HL-60/S4 (cell line): ENCODE measurements around the gene GDAP1L1.

ENCODE experiments used
- in situ Hi-C: fragments of 300-500 bp; cut with MboI; formaldehyde crosslinking; loops from 2 replicates; pipeline ENCODE4 v1.14.3; 2022; ENCODE audit warnings: low sequenced_read_pairs

The GDAP1L1 gene

GRCh38 chr20:44247131-44247571, at the start of gene GDAP1L1:
GDAP1L1 (plus strand) TSS chr20:44247308; CDS start chr20:44247335, 27 bp downstream.
- in situ Hi-C loops: no loop called here

GRCh38 chr20:44198872-44199271, 48.2 kb upstream of the GDAP1L1 start:
- in situ Hi-C loops: no loop called here

GRCh38 chr20:44199877-44200276, 47.2 kb upstream of the GDAP1L1 start:
- in situ Hi-C loops: no loop called here

- in situ Hi-C loops: no loop called here
Observed at GRCh38 chr20:44200371-44200770, 46.7 kb upstream of the GDAP1L1 start.

GRCh38 chr20:44200983-44201382, 46.1 kb upstream of the GDAP1L1 start:
- in situ Hi-C loops: no loop called here

- in situ Hi-C loops: no loop called here
Observed at GRCh38 chr20:44203161-44203560, 43.9 kb upstream of the GDAP1L1 start.

GRCh38 chr20:44204156-44204831, 42.8 kb upstream of the GDAP1L1 start:
- in situ Hi-C loops: no loop called here

GRCh38 chr20:44204832-44205215, 42.3 kb upstream of the GDAP1L1 start:
- in situ Hi-C loops: no loop called here

- in situ Hi-C loops: no loop called here
Observed at GRCh38 chr20:44206132-44206531, 41.0 kb upstream of the GDAP1L1 start.

GRCh38 chr20:44207126-44207723, 39.9 kb upstream of the GDAP1L1 start:
- in situ Hi-C loops: no loop called here

- in situ Hi-C loops: no loop called here
Observed at GRCh38 chr20:44208165-44208564, 38.9 kb upstream of the GDAP1L1 start.

GRCh38 chr20:44208770-44209169, 38.3 kb upstream of the GDAP1L1 start:
- in situ Hi-C loops: no loop called here

GRCh38 chr20:44209686-44210405, 37.3 kb upstream of the GDAP1L1 start:
- in situ Hi-C loops: loop anchor here (10.0 kb wide), 1 partner anchor 255 kb away; no protein-coding TSS in a partner anchor

- in situ Hi-C loops: loop anchor here (10.0 kb wide), 1 partner anchor 254 kb away; no protein-coding TSS in a partner anchor
Observed at GRCh38 chr20:44210406-44211176, 36.5 kb upstream of the GDAP1L1 start, which contains the start of gene OSER1. OSER1 (minus strand) TSS chr20:44210771; CDS start chr20:44206957, 3,814 bp downstream.

GRCh38 chr20:44211177-44212039, 35.7 kb upstream of the GDAP1L1 start:
- in situ Hi-C loops: loop anchor here (10.0 kb wide), 1 partner anchor 253 kb away; no protein-coding TSS in a partner anchor

- in situ Hi-C loops: loop anchor here (10.0 kb wide), 1 partner anchor 252 kb away; no protein-coding TSS in a partner anchor
Observed at GRCh38 chr20:44212792-44213191, 34.3 kb upstream of the GDAP1L1 start.

- in situ Hi-C loops: loop anchor here (10.0 kb wide), 1 partner anchor 250 kb away; no protein-coding TSS in a partner anchor
Observed at GRCh38 chr20:44215125-44215524, 32.0 kb upstream of the GDAP1L1 start.

- in situ Hi-C loops: loop anchor here (10.0 kb wide), 1 partner anchor 247 kb away; no protein-coding TSS in a partner anchor
Observed at GRCh38 chr20:44217342-44218092, 29.6 kb upstream of the GDAP1L1 start.

- in situ Hi-C loops: loop anchor here (10.0 kb wide), 1 partner anchor 246 kb away; no protein-coding TSS in a partner anchor
Observed at GRCh38 chr20:44218446-44218845, 28.7 kb upstream of the GDAP1L1 start.
